Sigmoid colon (tissue), 4 donors: ENCODE measurements around the gene MORN1.

Experiments used
- EP300 ChIP-seq, 4 donors: sonication (generic); formaldehyde crosslinking; IDR thresholded peaks; one replicate each; pipeline ENCODE4 v1.6.1; 2017; ENCODE audit warnings: antibody characterized with exemption in 4 of 4
- POLR2A ChIP-seq, 2 donors: fragments of 450-650 bp; IDR thresholded peaks; one replicate each; pipeline ENCODE4 v1.6.1; 2016; ENCODE audit warnings: antibody characterized with exemption in 2 of 2, mild to moderate bottlenecking in 2 of 2, moderate library complexity in 2 of 2
- POLR2AphosphoS5 ChIP-seq, 4 donors: sonication (generic); formaldehyde crosslinking; IDR thresholded peaks; one replicate each; pipeline ENCODE4 v1.6.1; 2017; ENCODE audit warnings: antibody characterized with exemption in 4 of 4
- TF ChIP-seq, protein P1 (sequence below), 4 experiments: fragments of 450-650 bp in 3 of 4; fragments of 200-600 bp in 1 of 4; IDR thresholded peaks; one replicate each; pipeline ENCODE4 v1.5.1; 2016 to 2019; ENCODE audit warnings: antibody characterized with exemption in 4 of 4, mild to moderate bottlenecking in 3 of 4, moderate library complexity in 2 of 4

DNA sequence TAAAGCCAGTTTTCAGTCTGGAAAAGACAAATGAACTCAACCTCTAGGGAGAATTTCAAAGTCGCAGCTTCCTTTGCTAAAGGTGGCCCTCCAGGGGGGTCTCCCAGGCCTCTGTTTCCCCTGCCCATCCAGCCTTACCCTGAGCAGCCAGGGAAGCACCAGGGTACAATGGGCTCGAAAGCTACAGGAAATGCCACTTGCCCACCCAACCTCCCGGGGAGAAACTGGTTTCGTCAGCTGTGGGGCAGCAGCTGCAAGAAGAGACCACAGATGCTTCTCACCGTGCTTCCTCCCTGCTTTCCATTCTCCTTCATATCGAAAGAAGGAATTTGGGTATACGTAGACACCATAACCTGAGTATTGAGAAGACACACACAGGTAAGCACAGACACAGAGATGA is 1.7 kb downstream of the MORN1 start:
- TF ChIP-seq EP300 (IDR thresholded peaks at IDR 0.05): no peak
- no peak for TF ChIP-seq POLR2A (IDR thresholded peaks at IDR 0.05)
- TF ChIP-seq, protein P1, sequence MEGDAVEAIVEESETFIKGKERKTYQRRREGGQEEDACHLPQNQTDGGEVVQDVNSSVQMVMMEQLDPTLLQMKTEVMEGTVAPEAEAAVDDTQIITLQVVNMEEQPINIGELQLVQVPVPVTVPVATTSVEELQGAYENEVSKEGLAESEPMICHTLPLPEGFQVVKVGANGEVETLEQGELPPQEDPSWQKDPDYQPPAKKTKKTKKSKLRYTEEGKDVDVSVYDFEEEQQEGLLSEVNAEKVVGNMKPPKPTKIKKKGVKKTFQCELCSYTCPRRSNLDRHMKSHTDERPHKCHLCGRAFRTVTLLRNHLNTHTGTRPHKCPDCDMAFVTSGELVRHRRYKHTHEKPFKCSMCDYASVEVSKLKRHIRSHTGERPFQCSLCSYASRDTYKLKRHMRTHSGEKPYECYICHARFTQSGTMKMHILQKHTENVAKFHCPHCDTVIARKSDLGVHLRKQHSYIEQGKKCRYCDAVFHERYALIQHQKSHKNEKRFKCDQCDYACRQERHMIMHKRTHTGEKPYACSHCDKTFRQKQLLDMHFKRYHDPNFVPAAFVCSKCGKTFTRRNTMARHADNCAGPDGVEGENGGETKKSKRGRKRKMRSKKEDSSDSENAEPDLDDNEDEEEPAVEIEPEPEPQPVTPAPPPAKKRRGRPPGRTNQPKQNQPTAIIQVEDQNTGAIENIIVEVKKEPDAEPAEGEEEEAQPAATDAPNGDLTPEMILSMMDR (IDR thresholded peaks at IDR 0.05): no peak
- no peak for TF ChIP-seq POLR2AphosphoS5 (IDR thresholded peaks at IDR 0.05)
